Measurements from ENCODE around the gene HDAC9. TPM values are rescaled to one million over a fixed set of nuclear protein-coding genes. Genes with fewer than 3 reads are reported as not detected.

HDAC9 gene
- total RNA-seq, 1 experiment from 2014 or later, result 11.3 TPM

DNA sequence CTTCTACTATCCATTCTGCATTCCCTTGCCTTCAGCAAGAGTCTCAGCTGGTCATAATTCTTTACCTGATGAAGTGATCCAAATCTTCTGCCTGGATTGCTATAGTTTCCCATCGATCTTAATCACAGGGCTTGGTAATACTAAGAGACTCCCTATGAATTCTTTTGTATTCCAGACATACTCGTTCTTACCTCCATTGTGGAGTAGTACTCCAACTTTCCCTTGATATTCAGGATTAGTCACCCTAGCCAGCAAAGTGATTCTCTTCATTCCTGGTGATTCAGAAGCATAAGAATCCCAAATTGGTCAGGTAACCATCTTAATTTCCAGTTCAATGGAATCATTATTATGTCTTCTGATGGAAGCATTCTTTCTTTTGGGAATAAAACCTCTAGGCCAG, 525.2 kb downstream of the HDAC9 start:
- ChIA-PET POLR2A (interaction anchor here (0.8 kb wide), 1 partner anchor 44 kb away, joined by 3 read pairs; no protein-coding TSS in a partner anchor), CTCF (interaction anchor here (0.6 to 1.3 kb wide), 4 partner anchors 9 to 669 kb away, joined by 3 to 4 read pairs (median 4); no protein-coding TSS in a partner anchor)
- DNase-seq (ENCODE audit: unreplicated experiment), result peak; percentile 8
- H3K4me3 Mint-ChIP-seq (ENCODE audit: unreplicated experiment), result no peak overlapping the region
- peaks cover 12% of the 10 kb centered on the region for H3K36me3 Mint-ChIP-seq (ENCODE audit: insufficient read depth, unreplicated experiment)
- H3K27ac Mint-ChIP-seq (ENCODE audit: low read depth, unreplicated experiment), result peak overlapping the region; percentile 70
- TF ChIP-seq, protein P1, sequence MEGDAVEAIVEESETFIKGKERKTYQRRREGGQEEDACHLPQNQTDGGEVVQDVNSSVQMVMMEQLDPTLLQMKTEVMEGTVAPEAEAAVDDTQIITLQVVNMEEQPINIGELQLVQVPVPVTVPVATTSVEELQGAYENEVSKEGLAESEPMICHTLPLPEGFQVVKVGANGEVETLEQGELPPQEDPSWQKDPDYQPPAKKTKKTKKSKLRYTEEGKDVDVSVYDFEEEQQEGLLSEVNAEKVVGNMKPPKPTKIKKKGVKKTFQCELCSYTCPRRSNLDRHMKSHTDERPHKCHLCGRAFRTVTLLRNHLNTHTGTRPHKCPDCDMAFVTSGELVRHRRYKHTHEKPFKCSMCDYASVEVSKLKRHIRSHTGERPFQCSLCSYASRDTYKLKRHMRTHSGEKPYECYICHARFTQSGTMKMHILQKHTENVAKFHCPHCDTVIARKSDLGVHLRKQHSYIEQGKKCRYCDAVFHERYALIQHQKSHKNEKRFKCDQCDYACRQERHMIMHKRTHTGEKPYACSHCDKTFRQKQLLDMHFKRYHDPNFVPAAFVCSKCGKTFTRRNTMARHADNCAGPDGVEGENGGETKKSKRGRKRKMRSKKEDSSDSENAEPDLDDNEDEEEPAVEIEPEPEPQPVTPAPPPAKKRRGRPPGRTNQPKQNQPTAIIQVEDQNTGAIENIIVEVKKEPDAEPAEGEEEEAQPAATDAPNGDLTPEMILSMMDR (IDR thresholded peaks at IDR 0.05; ENCODE audit: unreplicated experiment), result no peak
- no peaks in the 10 kb centered on the region for H3K27me3 Mint-ChIP-seq (ENCODE audit: insufficient read depth, unreplicated experiment)
- peaks cover 19% of the 10 kb centered on the region for H3K4me1 Mint-ChIP-seq (ENCODE audit: insufficient read depth, unreplicated experiment)
- BruUV-seq (replicated peaks), result no TSS peak
- intact Hi-C loops (cut with micrococcal nuclease), result no loop called here
- peaks cover 23% of the 10 kb centered on the region for H3K9me3 Mint-ChIP-seq (ENCODE audit: unreplicated experiment)

DNA sequence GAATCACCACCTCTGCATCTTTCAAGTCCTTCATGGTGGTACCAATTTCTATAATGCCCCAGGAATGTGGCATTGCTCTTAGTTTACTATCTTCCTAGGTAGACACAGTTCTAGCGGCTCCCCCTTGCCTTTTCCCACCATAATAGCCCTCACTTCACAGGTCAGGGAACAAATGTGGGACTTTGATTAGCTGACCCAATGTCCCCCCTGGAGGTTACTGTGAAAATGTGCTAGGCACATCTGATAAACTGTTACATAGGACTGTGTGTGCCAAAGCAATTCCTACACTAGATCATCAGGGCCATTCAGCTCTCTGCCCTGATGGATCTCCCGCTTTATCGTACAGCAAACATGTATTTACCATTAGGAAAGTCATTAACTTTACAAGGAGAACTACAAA, 527.9 kb downstream of the HDAC9 start:
- ChIA-PET CTCF (interaction anchor here (0.6 kb wide), 2 partner anchors 28 to 942 kb away, joined by 3 read pairs; no protein-coding TSS in a partner anchor), POLR2A (interaction anchor here (1.3 kb wide), 1 partner anchor 46 kb away, joined by 5 read pairs; no protein-coding TSS in a partner anchor)
- peaks cover 7% of the 10 kb centered on the region for H3K36me3 Mint-ChIP-seq (ENCODE audit: insufficient read depth, unreplicated experiment)
- no TSS peak for BruUV-seq (replicated peaks)
- no peaks in the 10 kb centered on the region for H3K27me3 Mint-ChIP-seq (ENCODE audit: insufficient read depth, unreplicated experiment)
- peaks cover 30% of the 10 kb centered on the region for H3K4me1 Mint-ChIP-seq (ENCODE audit: insufficient read depth, unreplicated experiment)
- no peak overlapping the region for H3K27ac Mint-ChIP-seq (ENCODE audit: low read depth, unreplicated experiment)
- peaks cover 2% of the 10 kb centered on the region for H3K9me3 Mint-ChIP-seq (ENCODE audit: unreplicated experiment)
- no peak overlapping the region for H3K4me3 Mint-ChIP-seq (ENCODE audit: unreplicated experiment)
- DNase-seq (ENCODE audit: unreplicated experiment), result no peak
- TF ChIP-seq, protein P1 (IDR thresholded peaks at IDR 0.05; ENCODE audit: unreplicated experiment), result no peak
- intact Hi-C loops (cut with micrococcal nuclease), result no loop called here

DNA sequence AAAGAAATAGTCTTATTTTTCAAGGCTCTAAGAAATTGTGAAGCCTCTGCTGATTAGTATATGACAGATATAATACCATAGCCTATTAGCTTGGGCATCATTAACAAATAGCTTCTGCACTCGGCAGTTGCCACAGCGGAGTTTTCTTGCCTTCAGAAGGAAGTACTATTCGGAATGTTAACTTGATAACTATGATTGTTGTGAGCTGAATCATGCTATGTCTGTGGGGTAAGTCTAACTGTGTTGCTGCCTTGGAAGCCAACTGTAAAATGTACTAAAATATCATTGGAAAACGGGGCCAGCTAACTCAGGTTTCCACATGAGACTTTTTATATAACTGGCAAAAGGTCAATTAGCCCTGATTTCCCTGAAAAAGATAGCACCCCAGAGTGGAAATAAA, 528.7 kb downstream of the HDAC9 start:
- H3K27ac Mint-ChIP-seq (ENCODE audit: low read depth, unreplicated experiment), result peak overlapping the region; percentile 35
- no peak overlapping the region for H3K4me3 Mint-ChIP-seq (ENCODE audit: unreplicated experiment)
- intact Hi-C loops (cut with micrococcal nuclease), result no loop called here
- POLR2A ChIA-PET, result interaction anchor here (1.3 kb wide), 1 partner anchor 46 kb away, joined by 5 read pairs; no protein-coding TSS in a partner anchor
- peaks cover 7% of the 10 kb centered on the region for H3K36me3 Mint-ChIP-seq (ENCODE audit: insufficient read depth, unreplicated experiment)
- H3K27me3 Mint-ChIP-seq (ENCODE audit: insufficient read depth, unreplicated experiment), result no peaks in the 10 kb centered on the region
- TF ChIP-seq, protein P1 (IDR thresholded peaks at IDR 0.05; ENCODE audit: unreplicated experiment), result no peak
- BruUV-seq (replicated peaks), result no TSS peak
- no peaks in the 10 kb centered on the region for H3K9me3 Mint-ChIP-seq (ENCODE audit: unreplicated experiment)
- no peak for DNase-seq (ENCODE audit: unreplicated experiment)
- CTCF ChIA-PET, result no interaction called here
- peaks cover 30% of the 10 kb centered on the region for H3K4me1 Mint-ChIP-seq (ENCODE audit: insufficient read depth, unreplicated experiment)

DNA sequence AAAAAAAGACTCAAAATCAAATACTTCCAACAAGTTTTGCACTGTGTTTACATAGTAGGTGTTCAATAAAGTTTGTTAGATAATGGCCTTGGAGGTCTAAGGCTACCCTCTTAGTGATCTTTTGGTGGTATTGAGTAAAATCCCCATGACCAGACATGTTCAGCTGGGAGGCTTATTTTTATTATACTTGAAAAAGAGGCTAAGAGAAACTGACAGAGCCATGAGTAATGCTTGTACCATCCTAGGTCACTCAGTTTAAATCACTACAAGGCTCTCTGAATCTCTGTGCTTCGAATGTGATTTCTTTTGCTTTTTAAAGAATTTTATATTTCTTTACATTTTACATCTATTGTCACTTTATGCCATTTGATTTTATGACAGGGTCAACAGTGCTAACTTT, 531.3 kb downstream of the HDAC9 start:
- no peak overlapping the region for H3K4me3 Mint-ChIP-seq (ENCODE audit: unreplicated experiment)
- H3K27me3 Mint-ChIP-seq (ENCODE audit: insufficient read depth, unreplicated experiment), result no peaks in the 10 kb centered on the region
- peak overlapping the region; percentile 23 for H3K27ac Mint-ChIP-seq (ENCODE audit: low read depth, unreplicated experiment)
- peak; percentile 45 for DNase-seq (ENCODE audit: unreplicated experiment)
- H3K9me3 Mint-ChIP-seq (ENCODE audit: unreplicated experiment), result no peaks in the 10 kb centered on the region
- intact Hi-C loops (cut with micrococcal nuclease), result no loop called here
- CTCF ChIA-PET, result interaction anchor here (0.7 kb wide), 1 partner anchor 43 kb away, joined by 6 read pairs; no protein-coding TSS in a partner anchor
- no TSS peak for BruUV-seq (replicated peaks)
- peaks cover 7% of the 10 kb centered on the region for H3K36me3 Mint-ChIP-seq (ENCODE audit: insufficient read depth, unreplicated experiment)
- TF ChIP-seq, protein P1 (IDR thresholded peaks at IDR 0.05; ENCODE audit: unreplicated experiment), result no peak
- POLR2A ChIA-PET, result interaction anchor here (0.9 to 3.0 kb wide), 2 partner anchors 22 to 49 kb away, joined by 3 to 8 read pairs; no protein-coding TSS in a partner anchor
- H3K4me1 Mint-ChIP-seq (ENCODE audit: insufficient read depth, unreplicated experiment), result peaks cover 21% of the 10 kb centered on the region

All from MCF 10A (cell line).